HG02938 (cell line): Measurements from ENCODE around the gene PLEKHM2.
"Not testable (repeated sequence)": the region's sequence is repeated elsewhere in the genome, so short reads cannot be mapped to it uniquely, and the experiment has no call there.

Experiments
- ATAC-seq: cut with Tn5 transposase; IDR thresholded peaks from one replicate; pipeline ENCODE4 v1.9.1; 2021; ENCODE audit warnings: mild to moderate bottlenecking, moderate library complexity; ENCODE audit not compliant: unreplicated experiment

Gene PLEKHM2, protein sequence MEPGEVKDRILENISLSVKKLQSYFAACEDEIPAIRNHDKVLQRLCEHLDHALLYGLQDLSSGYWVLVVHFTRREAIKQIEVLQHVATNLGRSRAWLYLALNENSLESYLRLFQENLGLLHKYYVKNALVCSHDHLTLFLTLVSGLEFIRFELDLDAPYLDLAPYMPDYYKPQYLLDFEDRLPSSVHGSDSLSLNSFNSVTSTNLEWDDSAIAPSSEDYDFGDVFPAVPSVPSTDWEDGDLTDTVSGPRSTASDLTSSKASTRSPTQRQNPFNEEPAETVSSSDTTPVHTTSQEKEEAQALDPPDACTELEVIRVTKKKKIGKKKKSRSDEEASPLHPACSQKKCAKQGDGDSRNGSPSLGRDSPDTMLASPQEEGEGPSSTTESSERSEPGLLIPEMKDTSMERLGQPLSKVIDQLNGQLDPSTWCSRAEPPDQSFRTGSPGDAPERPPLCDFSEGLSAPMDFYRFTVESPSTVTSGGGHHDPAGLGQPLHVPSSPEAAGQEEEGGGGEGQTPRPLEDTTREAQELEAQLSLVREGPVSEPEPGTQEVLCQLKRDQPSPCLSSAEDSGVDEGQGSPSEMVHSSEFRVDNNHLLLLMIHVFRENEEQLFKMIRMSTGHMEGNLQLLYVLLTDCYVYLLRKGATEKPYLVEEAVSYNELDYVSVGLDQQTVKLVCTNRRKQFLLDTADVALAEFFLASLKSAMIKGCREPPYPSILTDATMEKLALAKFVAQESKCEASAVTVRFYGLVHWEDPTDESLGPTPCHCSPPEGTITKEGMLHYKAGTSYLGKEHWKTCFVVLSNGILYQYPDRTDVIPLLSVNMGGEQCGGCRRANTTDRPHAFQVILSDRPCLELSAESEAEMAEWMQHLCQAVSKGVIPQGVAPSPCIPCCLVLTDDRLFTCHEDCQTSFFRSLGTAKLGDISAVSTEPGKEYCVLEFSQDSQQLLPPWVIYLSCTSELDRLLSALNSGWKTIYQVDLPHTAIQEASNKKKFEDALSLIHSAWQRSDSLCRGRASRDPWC

DNA sequence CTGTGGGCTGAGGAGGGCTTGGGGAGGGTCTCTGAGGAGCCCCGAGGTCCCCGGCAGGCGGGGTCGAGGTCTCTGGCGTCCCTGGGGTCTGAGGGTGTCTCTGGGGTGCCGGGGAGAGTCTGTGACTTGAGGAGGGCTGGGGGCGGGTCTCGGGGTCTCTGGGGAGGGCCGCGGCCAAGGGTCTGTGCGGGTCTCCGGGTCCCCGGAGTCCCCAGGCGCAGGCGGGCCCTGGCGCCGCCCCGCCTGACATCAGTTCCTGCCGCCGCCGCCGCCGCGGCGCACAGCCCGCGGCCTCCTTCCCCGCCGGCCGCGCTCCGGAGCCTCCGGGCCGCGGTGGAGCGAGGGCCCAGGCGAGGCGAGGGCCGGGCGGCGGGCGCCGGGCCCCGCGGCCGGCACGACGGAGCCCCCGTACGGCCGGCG is at the start of gene PLEKHM2:
PLEKHM2 (plus strand) TSS at position 279 of the 420 bp plus-strand sequence. CDS start 239 bp downstream, outside the sequence.
- no peak for ATAC-seq

DNA sequence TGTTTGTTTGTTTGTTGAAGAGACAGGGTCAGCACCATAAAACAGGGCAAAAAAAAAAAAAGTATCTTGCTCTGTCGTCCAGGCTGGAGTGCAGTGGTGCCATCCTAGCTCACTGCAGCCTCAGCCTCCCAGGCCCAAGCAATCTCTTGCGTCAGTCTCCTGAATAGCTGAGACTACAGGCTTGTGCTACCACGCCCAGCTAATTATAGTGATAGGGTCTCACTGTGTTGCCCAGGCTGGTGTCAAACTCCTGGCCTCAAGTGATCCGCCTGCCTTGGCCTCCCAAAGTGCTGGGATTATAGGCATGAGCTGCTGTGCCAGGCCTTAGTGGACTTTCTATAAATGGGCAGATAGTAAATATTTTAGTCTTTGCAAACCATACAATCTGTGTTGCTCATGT is 47.7 kb upstream of the PLEKHM2 start:
- no peak for ATAC-seq

DNA sequence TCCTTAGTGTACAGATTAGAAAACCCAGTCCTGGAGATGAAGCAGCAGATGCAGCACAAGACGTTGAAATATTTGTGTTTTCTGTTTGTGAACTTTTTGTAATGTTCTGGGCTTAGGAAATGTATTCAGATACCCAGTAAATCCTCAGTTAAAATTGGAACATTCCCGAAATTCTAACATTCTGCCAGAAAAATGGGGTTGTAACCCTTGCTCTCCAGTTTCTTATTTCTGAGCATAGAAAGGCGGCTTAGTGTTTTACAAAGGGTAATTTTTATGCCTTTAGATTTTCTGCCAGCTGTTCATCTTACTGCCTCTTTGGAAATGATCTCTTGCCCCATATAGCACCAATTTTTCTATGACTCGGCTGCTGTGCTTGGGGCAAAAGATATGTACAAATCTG is 46.3 kb upstream of the PLEKHM2 start:
- ATAC-seq, result no peak

DNA sequence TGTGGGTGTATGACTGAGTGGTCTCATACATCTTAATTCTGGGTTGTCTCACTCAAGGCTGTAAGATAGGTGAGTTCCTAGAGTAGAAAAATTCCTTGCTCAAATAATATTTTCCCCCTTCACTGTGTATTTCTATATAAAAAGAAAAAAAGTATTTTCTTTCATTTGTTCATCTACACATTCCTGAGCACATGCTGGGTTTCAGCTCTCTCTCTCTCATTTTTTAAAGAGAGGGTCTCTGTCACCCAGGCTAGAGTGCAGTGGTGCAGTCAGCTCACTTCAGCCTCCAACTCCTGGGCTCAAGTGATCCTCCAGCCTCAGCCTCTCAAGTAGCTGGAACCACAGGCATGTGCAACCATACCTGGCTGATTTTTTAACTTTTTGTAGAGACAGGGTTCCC is 44.9 kb upstream of the PLEKHM2 start:
- no peak for ATAC-seq

DNA sequence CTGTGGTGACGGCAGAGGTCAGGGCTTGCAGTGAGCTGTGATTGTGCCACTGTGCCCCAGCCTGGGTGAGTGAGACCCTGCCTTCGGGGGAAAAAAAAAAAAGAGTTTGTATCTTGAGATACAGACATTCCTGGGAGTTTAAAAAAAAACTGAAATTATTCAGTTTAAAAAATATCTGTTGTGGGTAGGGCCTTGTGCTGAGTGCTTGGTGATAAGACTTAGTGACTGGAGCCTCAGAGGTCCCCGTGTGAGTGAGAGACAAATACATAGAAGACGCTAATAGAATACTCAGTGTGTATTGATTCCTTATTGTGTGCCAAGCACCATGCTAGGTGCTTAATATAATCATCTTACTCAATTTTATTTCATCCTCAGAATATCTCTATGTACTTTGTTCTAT is 44.2 kb upstream of the PLEKHM2 start:
- ATAC-seq, result no peak

DNA sequence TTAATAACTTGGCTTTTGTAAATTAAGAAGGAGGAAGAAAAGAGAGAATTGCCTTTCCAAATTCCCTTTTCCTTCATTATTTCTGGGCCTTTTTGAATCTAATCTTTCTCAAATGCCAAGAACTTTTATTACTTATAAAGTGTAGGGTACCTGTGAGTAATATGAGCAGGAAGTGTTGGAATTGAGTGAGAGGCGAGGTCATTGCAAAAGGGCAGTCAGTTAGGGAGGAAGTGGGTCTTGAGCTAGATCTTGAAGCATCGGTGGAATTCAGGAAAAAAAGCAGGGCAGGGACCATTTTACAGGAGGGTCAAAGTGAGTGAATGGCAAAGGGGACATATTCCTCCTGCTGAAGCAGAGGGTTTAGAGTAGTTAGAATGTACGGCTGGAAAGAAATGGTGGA is 43.5 kb upstream of the PLEKHM2 start:
- ATAC-seq, result no peak

DNA sequence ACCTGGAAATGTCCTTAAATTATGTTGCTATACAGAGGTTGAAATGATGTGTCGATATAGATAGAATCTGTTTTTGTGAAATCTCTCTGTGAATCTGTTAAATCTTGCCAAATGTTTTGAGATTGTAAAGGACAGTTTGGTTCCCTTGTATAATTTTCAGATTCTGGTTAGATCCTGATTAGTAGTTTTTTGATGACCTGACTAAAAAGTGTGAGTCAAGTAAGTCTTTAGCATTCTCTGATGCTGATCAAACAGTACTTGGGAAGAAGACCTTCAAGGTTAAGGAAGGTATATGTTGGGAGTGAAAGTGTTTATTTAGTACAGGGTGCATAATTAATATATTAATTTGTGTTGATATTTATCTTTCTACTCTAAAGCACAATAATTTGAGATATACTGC is 34.2 kb upstream of the PLEKHM2 start:
- ATAC-seq, result no peak

DNA sequence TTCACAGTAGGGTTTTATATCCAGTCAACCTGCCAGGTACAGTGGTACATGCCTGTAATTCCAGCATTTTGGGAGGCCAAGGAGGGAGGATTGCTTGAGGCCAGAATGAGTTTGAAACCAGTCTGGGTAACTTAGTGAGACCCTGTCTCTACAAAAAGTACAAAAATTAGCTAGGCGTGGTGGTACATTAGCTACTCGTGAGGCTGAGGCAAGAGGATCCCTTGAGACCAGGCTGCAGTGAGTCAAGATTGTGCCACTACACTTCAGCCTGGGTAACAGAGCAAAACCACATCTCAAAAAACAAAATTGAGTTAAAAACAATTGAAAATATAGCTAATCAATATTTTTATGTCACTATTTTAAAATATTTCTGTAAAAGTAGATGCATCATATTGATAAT is 33.7 kb upstream of the PLEKHM2 start:
- no peak for ATAC-seq

DNA sequence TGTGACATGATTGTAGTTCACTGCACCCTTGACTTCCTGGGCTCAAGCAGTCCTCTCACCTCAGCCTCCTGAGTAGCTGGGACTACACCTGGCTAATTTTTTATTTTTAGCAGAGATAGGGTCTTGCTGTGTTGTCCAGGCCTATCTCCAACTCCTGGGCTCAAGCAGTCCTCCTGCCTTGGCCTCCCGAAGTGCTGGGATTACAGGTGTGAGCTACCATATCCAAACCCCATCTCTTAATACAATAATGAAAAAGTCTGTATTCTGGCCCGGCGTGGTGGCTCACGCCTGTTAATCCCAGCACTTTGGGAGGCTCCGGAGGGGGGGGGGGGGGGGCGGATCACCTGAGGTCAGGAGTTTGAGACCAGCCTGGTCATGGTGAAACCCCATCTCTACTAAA is 32.0 kb upstream of the PLEKHM2 start:
- not testable (repeated sequence) for ATAC-seq

DNA sequence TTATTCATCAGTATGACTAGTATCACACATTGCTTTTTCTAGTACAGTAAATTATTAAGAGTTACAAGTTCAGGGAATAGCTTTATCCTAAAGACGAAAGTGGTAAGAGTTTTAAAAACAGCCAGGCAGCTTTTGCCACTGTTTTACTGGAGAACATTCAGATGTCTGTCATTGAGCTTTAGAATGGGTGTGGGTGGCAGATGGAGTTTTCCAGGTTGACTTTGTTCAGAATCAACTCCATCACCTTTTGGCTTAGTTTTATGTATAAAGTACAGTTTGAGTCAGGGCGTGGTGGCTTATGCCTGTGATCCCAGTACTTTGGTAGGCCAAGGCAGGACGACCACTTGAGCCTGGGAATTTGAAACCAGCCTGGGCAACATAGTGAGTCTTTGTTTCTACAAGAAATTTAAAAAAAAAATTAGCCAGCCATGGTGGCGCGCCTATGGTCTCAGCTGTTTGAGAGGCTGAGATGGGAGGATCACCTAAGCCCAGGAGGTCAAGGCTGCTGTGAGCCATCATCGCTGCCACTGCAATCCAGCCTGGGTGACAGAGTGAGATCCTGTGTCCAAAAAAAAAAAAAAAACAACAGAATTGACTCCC is 29.9 kb upstream of the PLEKHM2 start:
- no peak for ATAC-seq

DNA sequence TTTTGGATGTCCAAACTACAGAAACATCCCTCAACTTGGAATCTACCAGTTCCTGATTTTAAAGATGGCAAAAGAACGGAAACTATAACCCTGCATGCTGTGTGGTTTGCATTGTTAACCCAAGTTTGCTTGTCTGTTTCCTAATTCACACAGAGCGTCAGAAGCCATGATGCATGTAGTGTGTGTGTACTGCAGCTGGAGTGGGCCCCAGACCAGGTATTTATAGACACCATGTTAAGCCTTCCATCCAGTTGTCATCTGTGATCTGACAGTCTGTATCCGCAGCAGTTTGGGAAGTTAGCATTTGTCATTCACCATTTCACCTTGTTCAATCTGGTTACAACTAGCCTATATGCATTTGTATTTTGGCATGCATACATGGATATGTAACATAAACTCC is 27.7 kb upstream of the PLEKHM2 start:
- no peak for ATAC-seq

DNA sequence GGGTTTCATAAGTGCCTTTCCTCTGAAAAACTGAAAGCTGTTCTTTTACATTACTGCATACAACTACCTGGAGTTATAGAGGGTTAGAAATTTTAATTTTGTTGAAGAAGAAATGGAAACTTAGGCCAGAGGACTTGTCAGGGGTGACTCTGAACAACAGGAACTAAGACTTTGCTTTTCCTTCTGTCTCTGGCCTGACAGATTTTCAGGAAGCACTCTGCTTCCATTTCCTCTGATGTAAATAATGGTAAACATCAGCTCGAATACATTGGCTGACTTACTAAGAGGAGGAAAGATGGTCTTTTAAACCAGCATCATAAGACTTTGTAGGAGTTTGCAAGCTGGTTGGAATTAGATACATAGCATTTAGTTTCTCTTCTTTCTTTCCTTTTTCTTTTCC is 27.1 kb upstream of the PLEKHM2 start:
- no peak for ATAC-seq

DNA sequence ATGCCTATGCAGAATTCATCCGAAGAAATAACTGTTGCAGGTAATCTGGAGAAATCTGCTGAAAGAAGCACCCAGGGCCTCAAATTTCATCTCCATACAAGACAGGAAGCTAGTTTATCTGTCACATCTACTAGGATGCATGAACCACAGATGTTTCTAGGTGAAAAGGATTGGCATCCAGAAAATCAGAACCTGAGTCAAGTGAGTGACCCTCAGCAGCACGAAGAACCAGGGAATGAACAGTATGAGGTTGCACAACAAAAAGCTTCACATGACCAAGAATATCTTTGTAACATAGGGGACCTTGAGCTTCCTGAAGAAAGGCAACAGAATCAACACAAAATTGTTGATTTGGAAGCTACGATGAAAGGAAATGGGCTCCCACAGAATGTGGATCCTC is 24.0 kb upstream of the PLEKHM2 start:
- ATAC-seq, result no peak

DNA sequence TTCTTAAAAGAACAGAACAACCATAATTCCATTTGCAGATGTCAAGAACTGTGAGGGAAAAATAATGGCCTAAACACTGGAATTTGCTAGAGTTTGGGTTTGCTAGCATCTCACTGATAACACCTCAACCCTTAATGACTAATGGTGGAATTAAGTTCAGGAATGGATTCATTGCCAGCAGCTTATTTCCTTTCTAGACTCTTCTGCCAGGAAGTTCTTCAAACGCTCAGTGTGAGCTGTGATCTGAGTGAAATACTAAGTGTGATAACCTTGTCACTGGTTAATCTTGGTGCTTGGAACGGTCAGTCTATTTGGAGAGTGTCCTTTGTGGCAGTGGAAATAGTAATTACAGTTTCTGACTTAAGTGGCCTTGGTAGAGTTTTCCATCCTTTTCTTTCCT is 21.6 kb upstream of the PLEKHM2 start:
- no peak for ATAC-seq

DNA sequence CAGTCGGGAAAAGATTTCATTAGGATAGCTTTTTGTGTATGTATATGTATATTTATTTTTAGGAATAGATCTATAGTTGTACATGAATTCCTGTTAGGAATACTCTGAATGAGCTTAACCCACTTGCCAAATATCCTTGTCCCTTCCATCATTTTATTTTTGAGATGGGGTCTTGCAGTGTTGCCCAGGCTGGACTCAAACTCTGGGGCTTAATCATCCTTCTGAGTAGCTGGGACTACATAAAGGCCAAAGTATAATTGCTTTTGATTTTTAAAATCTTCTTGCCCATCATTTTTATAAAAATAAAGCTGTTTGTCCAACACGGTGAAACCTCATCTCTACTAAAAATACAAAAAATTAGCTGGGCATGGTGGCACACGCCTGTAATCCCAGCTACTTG is 20.2 kb upstream of the PLEKHM2 start:
- ATAC-seq, result no peak

DNA sequence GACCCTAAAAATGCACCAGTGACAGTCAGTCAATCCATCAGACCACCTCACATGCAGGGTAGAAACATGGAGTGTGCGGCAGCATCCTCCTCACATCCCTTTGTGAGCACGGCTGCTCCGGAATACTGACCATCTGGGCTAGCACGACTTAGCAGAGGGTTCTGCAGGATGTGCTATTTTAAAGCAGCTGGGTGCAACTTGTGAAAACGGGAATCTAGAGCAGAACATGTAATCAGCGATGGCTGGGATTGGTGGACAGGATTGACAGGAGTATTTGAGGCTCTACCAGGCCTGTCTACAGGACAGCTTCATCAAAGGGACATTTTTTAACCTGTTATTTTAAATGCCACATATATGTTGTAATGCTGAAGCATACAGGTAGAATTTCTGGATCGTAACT is 16.8 kb upstream of the PLEKHM2 start:
- ATAC-seq, result no peak

DNA sequence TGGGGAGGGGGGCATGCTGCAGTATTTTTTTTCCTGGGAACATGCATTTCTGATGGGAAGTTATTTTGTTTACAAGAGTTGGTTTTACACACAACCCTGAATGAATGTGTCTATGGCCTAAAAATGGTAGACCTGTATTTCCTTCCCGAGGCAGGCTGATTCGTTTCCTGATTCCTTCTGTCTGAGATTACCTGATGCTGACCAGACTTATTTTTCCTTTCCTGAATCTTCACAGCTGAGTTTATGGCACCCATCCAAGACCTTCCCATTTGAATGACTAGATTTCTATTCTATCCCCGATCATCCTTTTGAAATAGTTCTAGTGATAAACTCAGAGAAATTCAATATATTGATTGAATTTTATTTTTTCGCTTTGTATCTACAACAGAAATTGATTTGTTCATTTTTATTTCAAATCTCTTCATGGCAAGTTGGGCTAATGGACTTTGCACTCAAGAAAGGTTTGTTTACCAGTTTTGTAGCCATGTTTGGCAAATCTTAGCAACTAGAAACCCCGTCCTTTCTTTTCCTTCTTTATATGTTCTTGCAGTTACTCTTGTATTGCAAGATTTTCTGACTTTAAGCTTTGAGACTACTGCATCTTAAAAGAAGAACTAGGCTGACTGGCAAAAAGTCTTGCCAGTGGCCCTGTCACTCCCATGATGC is 15.9 kb upstream of the PLEKHM2 start:
- no peak for ATAC-seq

DNA sequence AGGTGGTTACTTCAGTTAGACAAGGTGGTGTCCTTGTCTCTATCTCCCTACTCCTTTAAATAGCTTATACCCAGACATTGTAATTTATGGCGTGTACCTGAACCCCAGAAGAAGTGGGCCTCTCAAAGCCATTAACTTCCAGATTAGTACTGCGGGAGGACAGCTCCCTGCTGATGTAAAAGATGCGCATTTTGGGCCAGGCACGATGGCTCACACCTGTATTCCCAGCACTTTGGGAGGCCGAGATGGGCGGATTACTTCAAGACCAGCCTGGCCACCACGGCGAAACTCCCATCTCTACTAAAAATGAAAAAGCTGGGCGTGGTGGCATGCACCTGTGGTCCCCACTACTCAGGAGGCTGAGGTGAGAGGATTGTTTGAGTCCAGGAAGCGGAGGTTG is 15.0 kb upstream of the PLEKHM2 start:
- no peak for ATAC-seq

DNA sequence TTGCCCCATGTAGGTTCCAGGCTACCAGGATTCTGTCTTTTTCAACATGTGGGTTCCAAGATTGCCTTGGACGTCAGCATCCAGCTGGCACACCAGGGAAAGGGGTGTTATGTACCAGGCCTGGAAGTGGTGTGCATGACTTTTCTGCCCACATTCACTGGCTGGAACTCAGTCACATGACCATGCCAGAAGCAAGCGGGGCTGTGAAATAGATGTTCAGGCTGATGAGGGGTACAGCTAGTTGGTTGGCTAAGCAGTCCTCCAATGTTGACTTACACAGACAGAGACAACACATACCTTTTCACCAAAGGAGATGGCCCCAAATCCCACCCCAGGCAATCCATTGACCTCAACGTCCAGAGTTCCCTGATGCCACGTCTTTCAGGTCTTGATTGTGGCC is 14.3 kb upstream of the PLEKHM2 start:
- ATAC-seq, result no peak

DNA sequence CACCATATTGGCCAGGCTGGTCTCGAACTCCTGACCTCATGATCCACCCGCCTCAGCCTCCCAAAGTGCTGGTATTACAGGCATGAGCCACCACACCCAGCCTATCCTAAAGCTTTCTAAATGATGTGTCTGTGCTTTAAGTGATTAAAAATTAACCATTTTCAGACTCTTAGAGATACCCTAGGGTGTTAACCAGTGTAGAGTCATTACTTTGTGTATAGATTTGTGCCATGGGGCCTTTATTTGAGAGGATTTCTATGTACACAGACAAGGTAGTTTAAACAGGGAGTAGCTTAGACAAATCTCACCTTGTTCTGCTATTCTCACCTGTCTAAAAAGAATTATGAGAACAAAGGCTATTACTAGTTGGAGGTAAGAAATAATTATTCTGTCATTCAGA is 12.7 kb upstream of the PLEKHM2 start:
- ATAC-seq, result no peak
